IMR-90 (cell line): Measurements from ENCODE around the gene CDKAL1. TPM values are rescaled to one million over a fixed set of nuclear protein-coding genes. Genes with fewer than 3 reads are reported as not detected.

Source experiments
- ATAC-seq: fragments of 200-7000 bp; cut with Tn5 transposase; 2 replicates; pipeline ENCODE4 v1.9.1; 2020; ENCODE audit warnings: low read depth, mild to moderate bottlenecking, moderate library complexity
- BruUV-seq: library from RNA; stranded (reverse); fragments of 400-500 nt; replicated peaks from 2 replicates; lab custom pipeline; 2021; lab: Mats Ljungman, UMichigan
- CTCF ChIA-PET: fragments of 300-600 bp; formaldehyde crosslinking; extraction: SDS; loops from one replicate; lab custom pipeline; 2021; ENCODE audit warnings: antibody characterized with exemption; lab: Yijun Ruan, JAX
- POLR2A ChIA-PET: fragments of 300-600 bp; sonication (Branson Sonifier 250); formaldehyde crosslinking; loops from one replicate; lab custom pipeline; 2022; ENCODE audit warnings: antibody characterized with exemption; ENCODE audit not compliant: unreplicated experiment; lab: Charles Lee
- DNase-seq: peaks from one replicate; pipeline ENCODE4 v3.0.0; 2013
- H2AFZ ChIP-seq: replicated peaks from 2 replicates; pipeline ENCODE3; 2013; ENCODE audit warnings: low read length, mild to moderate bottlenecking; ENCODE audit not compliant: poor library complexity
- H2AK5ac ChIP-seq: 2 replicates; pipeline ENCODE4 v1.6.1; 2013; ENCODE audit warnings: low read depth, low read length, inconsistent platforms
- H2AK9ac ChIP-seq: replicated peaks from 2 replicates; pipeline ENCODE3; 2013; ENCODE audit warnings: mild to moderate bottlenecking, low read depth, low read length, moderate library complexity; ENCODE audit not compliant: poor library complexity
- H2BK120ac ChIP-seq: 2 replicates; pipeline ENCODE4 v1.6.1; 2013; ENCODE audit warnings: low read depth, low read length, inconsistent platforms
- H2BK15ac ChIP-seq: 3 replicates; pipeline ENCODE4 v1.6.1; 2013; ENCODE audit warnings: low read depth, low read length, inconsistent platforms
- H2BK20ac ChIP-seq: 2 replicates; pipeline ENCODE4 v1.6.1; 2013; ENCODE audit warnings: low read depth, mild to moderate bottlenecking, inconsistent platforms, low read length, moderate library complexity
- H2BK5ac ChIP-seq: 2 replicates; pipeline ENCODE4 v1.6.1; 2013; ENCODE audit warnings: mild to moderate bottlenecking, low read depth, low read length, inconsistent platforms; ENCODE audit not compliant: poor library complexity, severe bottlenecking
- H3K14ac ChIP-seq: replicated peaks from 2 replicates; pipeline ENCODE4 v1.6.1; 2013; ENCODE audit warnings: low read depth, low read length, inconsistent platforms
- H3K18ac ChIP-seq: 2 replicates; pipeline ENCODE4 v1.6.1; 2013; ENCODE audit warnings: low read depth, low read length, control low read depth
- H3K23ac ChIP-seq: 2 replicates; pipeline ENCODE4 v1.6.1; 2013; ENCODE audit warnings: low read depth, low read length, inconsistent platforms
- H3K27ac ChIP-seq: 2 replicates; pipeline ENCODE4 v1.5.1; 2013; ENCODE audit warnings: mild to moderate bottlenecking, control low read depth, low read length; ENCODE audit not compliant: insufficient read depth
- H3K27me3 ChIP-seq: 2 replicates; pipeline ENCODE4 v1.6.1; 2013; ENCODE audit warnings: low read length; ENCODE audit not compliant: control insufficient read depth, insufficient read depth
- H3K36me3 ChIP-seq: 2 replicates; pipeline ENCODE4 v1.6.1; 2013; ENCODE audit warnings: low read length, mixed read lengths; ENCODE audit not compliant: control insufficient read depth, insufficient read depth
- H3K4ac ChIP-seq: 2 replicates; pipeline ENCODE4 v1.6.1; 2013; ENCODE audit warnings: low read depth, low read length, inconsistent platforms
- H3K4me1 ChIP-seq: 2 replicates; pipeline ENCODE4 v1.6.1; 2013; ENCODE audit warnings: low read length, mixed read lengths; ENCODE audit not compliant: control insufficient read depth, insufficient read depth
- H3K4me2 ChIP-seq: 2 replicates; pipeline ENCODE4 v1.6.1; 2013; ENCODE audit warnings: low read depth, mild to moderate bottlenecking, control low read depth, low read length, moderate library complexity
- H3K4me3 ChIP-seq: 2 replicates; pipeline ENCODE4 v1.5.1; 2013; ENCODE audit warnings: low read depth, mild to moderate bottlenecking, control low read depth, low read length, moderate library complexity; ENCODE audit not compliant: insufficient read depth
- H3K56ac ChIP-seq: 2 replicates; pipeline ENCODE4 v1.6.1; 2013; ENCODE audit warnings: low read length, inconsistent platforms; ENCODE audit not compliant: insufficient read depth; ENCODE audit errors: extremely low read depth
- H3K79me1 ChIP-seq, 2 experiments: 2 replicates each; pipeline ENCODE4 v1.6.1; 2013; ENCODE audit warnings: low read length in 2 of 2, inconsistent platforms in 1 of 2, low read depth in 1 of 2
- H3K9ac ChIP-seq: 2 replicates; pipeline ENCODE4 v1.6.1; 2013; ENCODE audit warnings: low read depth, low read length, control low read depth
- H3K9me1 ChIP-seq: 2 replicates; pipeline ENCODE4 v1.6.1; 2013; ENCODE audit warnings: low read length, inconsistent platforms; ENCODE audit not compliant: insufficient read depth
- H3K9me3 ChIP-seq: 2 replicates; pipeline ENCODE4 v1.6.1; 2013; ENCODE audit warnings: low read length; ENCODE audit not compliant: control insufficient read depth, insufficient read depth
- H4K20me1 ChIP-seq: 2 replicates; pipeline ENCODE4 v1.6.1; 2013; ENCODE audit warnings: low read length, inconsistent platforms; ENCODE audit not compliant: insufficient read depth
- H4K5ac ChIP-seq: 2 replicates; pipeline ENCODE4 v1.6.1; 2013; ENCODE audit warnings: mild to moderate bottlenecking, low read depth, low read length, control low read depth
- H4K8ac ChIP-seq, 2 experiments: 2 replicates each; pipeline ENCODE4 v1.6.1; 2013; ENCODE audit warnings: low read depth in 2 of 2, low read length in 2 of 2, control low read depth in 1 of 2, inconsistent platforms in 1 of 2
- H4K91ac ChIP-seq: 2 replicates; pipeline ENCODE4 v1.6.1; 2013; ENCODE audit warnings: low read depth, low read length, inconsistent platforms; ENCODE audit not compliant: insufficient read depth
- BHLHE40 ChIP-seq: fragments of 150-350 bp; IDR thresholded peaks from 2 replicates; pipeline ENCODE4 v1.6.1; 2016; ENCODE audit warnings: mild to moderate bottlenecking, low read depth, low read length
- CHD1 ChIP-seq: IDR thresholded peaks from 2 replicates; pipeline ENCODE4 v1.6.1; 2012; ENCODE audit warnings: low read depth, low read length, improper control_type of control experiment
- FOS ChIP-seq: fragments of 150-350 bp; IDR thresholded peaks from 2 replicates; pipeline ENCODE4 v1.6.1; 2016; ENCODE audit warnings: low read depth, low read length
- MAZ ChIP-seq: IDR thresholded peaks from 2 replicates; pipeline ENCODE4 v1.6.1; 2012; ENCODE audit warnings: low read depth, mild to moderate bottlenecking, low read length, improper control_type of control experiment, moderate library complexity, borderline replicate concordance
- MXI1 ChIP-seq: IDR thresholded peaks from 2 replicates; pipeline ENCODE4 v1.6.1; 2012; ENCODE audit warnings: low read depth, mild to moderate bottlenecking, low read length, moderate library complexity, borderline replicate concordance
- NFE2L2 ChIP-seq: fragments of 150-350 bp; IDR thresholded peaks from 2 replicates; pipeline ENCODE4 v1.6.1; 2016; ENCODE audit warnings: low read depth, mild to moderate bottlenecking, low read length
- POLR2A ChIP-seq: IDR thresholded peaks from 2 replicates; pipeline ENCODE4 v1.6.1; 2012; ENCODE audit warnings: mild to moderate bottlenecking, low read depth, low read length
- RAD21 ChIP-seq: IDR thresholded peaks from 2 replicates; pipeline ENCODE4 v1.6.1; 2012; ENCODE audit warnings: low read length, improper control_type of control experiment
- RCOR1 ChIP-seq: IDR thresholded peaks from 2 replicates; pipeline ENCODE4 v1.6.1; 2012; ENCODE audit warnings: mild to moderate bottlenecking, low read length, improper control_type of control experiment; ENCODE audit not compliant: insufficient replicate concordance
- RFX5 ChIP-seq: IDR thresholded peaks from 2 replicates; pipeline ENCODE4 v1.8.0; 2012; ENCODE audit warnings: low read depth, mild to moderate bottlenecking, low read length, moderate library complexity
- SMC3 ChIP-seq: fragments of 150-350 bp; IDR thresholded peaks from 2 replicates; pipeline ENCODE4 v1.6.1; 2016; ENCODE audit warnings: low read depth, mild to moderate bottlenecking, antibody characterized with exemption, low read length, moderate library complexity
- WGBS, 2 experiments: methylation state at CpG; one replicate each; pipeline versions ENCODE4 v1.1.5 to v1.1.7; 2013; ENCODE audit warnings: missing lambda C conversion rate in 2 of 2; ENCODE audit not compliant: insufficient read length in 1 of 2; ENCODE audit errors: extremely low coverage in 2 of 2; 5-methylcytosine and 5-hydroxymethylcytosine counted together
- dilution Hi-C: fragments of 300-500 bp; cut with HindIII; formaldehyde crosslinking; loops from one replicate; pipeline ENCODE4 v1.14.3; 2018; ENCODE audit warnings: low sequenced_read_pairs; ENCODE audit not compliant: unreplicated experiment
- in situ Hi-C: fragments of 300-500 bp; cut with MboI; formaldehyde crosslinking; loops from 3 replicates; pipeline ENCODE4 v1.14.3; 2019; ENCODE audit warnings: low sequenced_read_pairs, inconsistent platforms, mixed read lengths
- intact Hi-C: fragments of 100-400 bp; cut with micrococcal nuclease; formaldehyde crosslinking; loops from 2 replicates; pipeline ENCODE4 v1.10.0; 2022
- polyA plus RNA-seq, 3 experiments: library from polyadenylated mRNA; depleted of rRNA; stranded (reverse); fragments of >200 nt; gene quantifications; 2 replicates each; pipeline ENCODE4 v1.2.3, GENCODE V29; 2012; ENCODE audit warnings: low replicate concordance in 1 of 3
- total RNA-seq: library from RNA; depleted of rRNA; stranded (reverse); fragments of >200 nt; gene quantifications from 2 replicates; pipeline ENCODE4 v1.2.3, GENCODE V29; 2012
- TF ChIP-seq, protein P1 (sequence below): fragments of 150-350 bp; IDR thresholded peaks from 2 replicates; pipeline ENCODE4 v1.6.1; 2016; ENCODE audit warnings: low read depth, mild to moderate bottlenecking, low read length, moderate library complexity, borderline replicate concordance
- TF ChIP-seq, protein P2 (sequence below): conservative IDR thresholded peaks from 2 replicates; pipeline ENCODE4 v1.5.1; 2012; ENCODE audit warnings: mild to moderate bottlenecking, low read depth, low read length, improper control_type of control experiment

Gene CDKAL1
- total and polyA plus RNA-seq, 2 of the 4 experiments (the other 2 are of a cell fraction), result 3.7 to 13.1 TPM

- POLR2A ChIA-PET, result no interaction called here
Measured at GRCh38 chr6:20808439-20808838, 274.2 kb downstream of the CDKAL1 start.

More at GRCh38 chr6:20808439-20808838, 274.2 kb downstream of the CDKAL1 start:
- peak overlapping the region; percentile 70; the same call in 1 of the 2 replicates for H4K5ac ChIP-seq
- no TSS peak for BruUV-seq
- WGBS, 2 experiments, result no CpG with 5 or more reads among the region's 2 CpGs
- H2BK15ac ChIP-seq, result no peak overlapping the region
- H3K56ac ChIP-seq, result no peak overlapping the region
- H3K36me3 ChIP-seq, result no peaks in the 10 kb centered on the region
- H2BK120ac ChIP-seq, result no peak overlapping the region
- CTCF ChIA-PET, result interaction anchor here (0.5 kb wide), 1 partner anchor 58 kb away, joined by 3 read pairs; no protein-coding TSS in a partner anchor
- no peaks in the 10 kb centered on the region for H3K27me3 ChIP-seq
- no peak overlapping the region for H3K9ac ChIP-seq
- TF ChIP-seq RFX5 (no peak), POLR2A (no peak), SMC3 (no peak), NFE2L2 (no peak), CHD1 (no peak), FOS (no peak), BHLHE40 (no peak), RCOR1 (no peak), MAZ (no peak), RAD21 (no peak), MXI1 (no peak)
- TF ChIP-seq, protein P1, sequence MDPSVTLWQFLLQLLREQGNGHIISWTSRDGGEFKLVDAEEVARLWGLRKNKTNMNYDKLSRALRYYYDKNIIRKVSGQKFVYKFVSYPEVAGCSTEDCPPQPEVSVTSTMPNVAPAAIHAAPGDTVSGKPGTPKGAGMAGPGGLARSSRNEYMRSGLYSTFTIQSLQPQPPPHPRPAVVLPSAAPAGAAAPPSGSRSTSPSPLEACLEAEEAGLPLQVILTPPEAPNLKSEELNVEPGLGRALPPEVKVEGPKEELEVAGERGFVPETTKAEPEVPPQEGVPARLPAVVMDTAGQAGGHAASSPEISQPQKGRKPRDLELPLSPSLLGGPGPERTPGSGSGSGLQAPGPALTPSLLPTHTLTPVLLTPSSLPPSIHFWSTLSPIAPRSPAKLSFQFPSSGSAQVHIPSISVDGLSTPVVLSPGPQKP, result no peak
- TF ChIP-seq, protein P2, sequence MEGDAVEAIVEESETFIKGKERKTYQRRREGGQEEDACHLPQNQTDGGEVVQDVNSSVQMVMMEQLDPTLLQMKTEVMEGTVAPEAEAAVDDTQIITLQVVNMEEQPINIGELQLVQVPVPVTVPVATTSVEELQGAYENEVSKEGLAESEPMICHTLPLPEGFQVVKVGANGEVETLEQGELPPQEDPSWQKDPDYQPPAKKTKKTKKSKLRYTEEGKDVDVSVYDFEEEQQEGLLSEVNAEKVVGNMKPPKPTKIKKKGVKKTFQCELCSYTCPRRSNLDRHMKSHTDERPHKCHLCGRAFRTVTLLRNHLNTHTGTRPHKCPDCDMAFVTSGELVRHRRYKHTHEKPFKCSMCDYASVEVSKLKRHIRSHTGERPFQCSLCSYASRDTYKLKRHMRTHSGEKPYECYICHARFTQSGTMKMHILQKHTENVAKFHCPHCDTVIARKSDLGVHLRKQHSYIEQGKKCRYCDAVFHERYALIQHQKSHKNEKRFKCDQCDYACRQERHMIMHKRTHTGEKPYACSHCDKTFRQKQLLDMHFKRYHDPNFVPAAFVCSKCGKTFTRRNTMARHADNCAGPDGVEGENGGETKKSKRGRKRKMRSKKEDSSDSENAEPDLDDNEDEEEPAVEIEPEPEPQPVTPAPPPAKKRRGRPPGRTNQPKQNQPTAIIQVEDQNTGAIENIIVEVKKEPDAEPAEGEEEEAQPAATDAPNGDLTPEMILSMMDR, result no peak
- H3K9me3 ChIP-seq, result no peaks in the 10 kb centered on the region; the same call in 1 of the 2 replicates
- no peak overlapping the region for H2AK5ac ChIP-seq
- no peak overlapping the region for H3K27ac ChIP-seq
- no peak overlapping the region for H2AK9ac ChIP-seq
- H3K14ac ChIP-seq, result no peak overlapping the region
- H2BK20ac ChIP-seq, result no peak overlapping the region
- H4K8ac ChIP-seq, result no peak overlapping the region
- intact Hi-C loops (no loop called here), in situ Hi-C loops (no loop called here), dilution Hi-C loops (no loop called here)
- H3K18ac ChIP-seq, result peak overlapping the region; percentile 46; the same call in 1 of the 2 replicates
- peaks cover 3 to 5% of the 10 kb centered on the region in 2 experiments; a peak in 2 of 4 replicates for H3K79me1 ChIP-seq
- no peak overlapping the region for H3K4me3 ChIP-seq
- H3K9me1 ChIP-seq, result peaks cover 3% of the 10 kb centered on the region
- H3K4me2 ChIP-seq, result no peak overlapping the region
- H3K23ac ChIP-seq, result no peak overlapping the region
- H4K91ac ChIP-seq, result no peak overlapping the region
- H3K4ac ChIP-seq, result no peak overlapping the region
- H2AFZ ChIP-seq, result no peak overlapping the region
- DNase-seq (no peak), ATAC-seq (no peak)
- H4K20me1 ChIP-seq, result no peaks in the 10 kb centered on the region
- H2BK5ac ChIP-seq, result no peak overlapping the region
- peaks cover 8% of the 10 kb centered on the region for H3K4me1 ChIP-seq
